Thoracic aorta (tissue), 2 donors: ENCODE measurements around the gene SMG5. TPM values are rescaled to one million over a fixed set of nuclear protein-coding genes. Genes with fewer than 3 reads are reported as not detected.

Source experiments
- ATAC-seq: fragments of 150-250 bp; one replicate; pipeline ENCODE4 v1.8.0; 2017; ENCODE audit warnings: low read depth; ENCODE audit not compliant: insufficient number of reproducible peaks, low FRiP score
- DNase-seq: peaks from one replicate; pipeline ENCODE4 v3.0.0-alpha.2; 2020; ENCODE audit warnings: low spot score
- H3K27ac ChIP-seq, 2 donors: fragments of 200-600 bp; sonication (generic); 1 replicate in 1 of 2; 2 replicates in 1 of 2; pipeline ENCODE4 v1.5.1; 2016; ENCODE audit warnings: mild to moderate bottlenecking in 2 of 2, moderate library complexity in 2 of 2
- H3K27me3 ChIP-seq: fragments of 200-600 bp; sonication (generic); replicated peaks from 2 replicates; pipeline ENCODE4 v1.6.0; 2016; ENCODE audit warnings: mild to moderate bottlenecking; ENCODE audit not compliant: insufficient read depth
- H3K36me3 ChIP-seq: fragments of 200-600 bp; sonication (generic); one replicate; pipeline ENCODE4 v1.5.1; 2016
- H3K4me1 ChIP-seq, 2 donors: fragments of 200-600 bp; sonication (generic); 1 replicate in 1 of 2; 2 replicates in 1 of 2; pipeline versions ENCODE4 v1.5.1 to v1.6.0; 2016; ENCODE audit warnings: low read depth in 2 of 2, mild to moderate bottlenecking in 1 of 2; ENCODE audit not compliant: control insufficient read depth in 1 of 2
- H3K4me3 ChIP-seq: fragments of 200-600 bp; sonication (generic); 2 replicates; pipeline ENCODE4 v1.5.1; 2016; ENCODE audit warnings: mild to moderate bottlenecking
- H3K9me3 ChIP-seq: fragments of 200-600 bp; sonication (generic); 2 replicates; pipeline ENCODE4 v1.5.1; 2016
- CTCF ChIP-seq: fragments of 200-600 bp; sonication (generic); IDR thresholded peaks from one replicate; pipeline ENCODE4 v1.5.1; 2019; ENCODE audit warnings: antibody characterized with exemption
- total RNA-seq, 2 donors: library from RNA; depleted of rRNA; stranded (reverse); fragments of >200 nt; gene quantifications; one replicate each; pipeline versions ENCODE4 v1.1.0 to v1.2.3, GENCODE V29; 2016

The SMG5 gene
- total RNA-seq, 2 donors from 2014 or later: 57.8 to 72.7 TPM

GRCh38 chr1:156260896-156261295 is 21.7 kb downstream of the SMG5 start:
- Histone ChIP-seq H3K36me3 (peaks cover 78% of the 10 kb centered on the region), H3K27me3 (no peaks in the 10 kb centered on the region), H3K27ac (no peak overlapping the region), H3K4me1 (no peaks in the 10 kb centered on the region), H3K4me3 (no peak overlapping the region), H3K9me3 (no peaks in the 10 kb centered on the region)
- ATAC-seq (no peak), DNase-seq (no peak)
- TF ChIP-seq CTCF: no peak

GRCh38 chr1:156259805-156260204 is 22.8 kb downstream of the SMG5 start:
- Histone ChIP-seq H3K4me1 (no peaks in the 10 kb centered on the region), H3K27me3 (no peaks in the 10 kb centered on the region), H3K36me3 (peaks cover 68% of the 10 kb centered on the region), H3K27ac (no peak overlapping the region), H3K4me3 (no peak overlapping the region), H3K9me3 (no peaks in the 10 kb centered on the region)
- no peak for ATAC-seq
- TF ChIP-seq CTCF: no peak
- no peak for DNase-seq

GRCh38 chr1:156258859-156259258 is 23.8 kb downstream of the SMG5 start:
- no peak overlapping the region for H3K4me3 ChIP-seq
- H3K27ac ChIP-seq: no peak overlapping the region
- no peak for DNase-seq
- peaks cover 75% of the 10 kb centered on the region for H3K36me3 ChIP-seq
- no peaks in the 10 kb centered on the region for H3K27me3 ChIP-seq
- no peak for TF ChIP-seq CTCF
- H3K9me3 ChIP-seq: no peaks in the 10 kb centered on the region
- no peaks in the 10 kb centered on the region for H3K4me1 ChIP-seq
- ATAC-seq: no peak

GRCh38 chr1:156257711-156258110 is 24.9 kb downstream of the SMG5 start:
- Histone ChIP-seq H3K4me1 (no peaks in the 10 kb centered on the region), H3K4me3 (no peak overlapping the region), H3K9me3 (no peaks in the 10 kb centered on the region), H3K27me3 (no peaks in the 10 kb centered on the region), H3K36me3 (peaks cover 75% of the 10 kb centered on the region), H3K27ac (no peak overlapping the region)
- no peak for ATAC-seq
- TF ChIP-seq CTCF: no peak
- no peak for DNase-seq

- H3K9me3 ChIP-seq: no peaks in the 10 kb centered on the region
- H3K27me3 ChIP-seq: no peaks in the 10 kb centered on the region
- no peaks in the 10 kb centered on the region for H3K4me1 ChIP-seq
- no peak overlapping the region for H3K27ac ChIP-seq
- no peak overlapping the region for H3K4me3 ChIP-seq
- H3K36me3 ChIP-seq: peaks cover 66% of the 10 kb centered on the region
- TF ChIP-seq CTCF: no peak
- DNase-seq (no peak), ATAC-seq (no peak)
Observed at GRCh38 chr1:156253634-156254033, 29.0 kb downstream of the SMG5 start.
